HG03457 (cell line): ENCODE measurements around the gene ETNK2.

Experiments used
- ATAC-seq: cut with Tn5 transposase; IDR thresholded peaks from one replicate; pipeline ENCODE4 v1.9.1; 2021; ENCODE audit warnings: moderate number of reproducible peaks; ENCODE audit not compliant: unreplicated experiment

ETNK2 gene

DNA sequence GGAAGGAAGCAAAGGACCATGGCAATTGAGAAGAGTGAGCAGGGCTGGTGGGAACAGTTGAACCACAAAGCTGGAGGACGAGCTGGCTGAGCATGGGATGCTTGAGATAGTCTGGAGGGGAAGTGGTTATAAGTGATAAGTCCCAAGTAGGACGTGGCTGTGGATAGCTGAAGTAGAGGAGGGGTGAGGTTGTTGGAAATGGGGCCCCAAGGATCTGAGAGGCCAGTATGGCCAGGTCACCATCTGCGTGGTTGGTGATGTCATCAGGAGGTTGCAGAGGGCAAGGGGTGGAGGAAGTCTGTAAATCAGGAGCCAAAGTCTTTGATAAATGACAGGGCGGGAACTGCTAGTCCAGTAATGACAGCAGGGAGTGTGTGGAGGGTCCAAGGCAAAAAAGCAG is 25.3 kb upstream of the ETNK2 start:
- ATAC-seq: no peak

DNA sequence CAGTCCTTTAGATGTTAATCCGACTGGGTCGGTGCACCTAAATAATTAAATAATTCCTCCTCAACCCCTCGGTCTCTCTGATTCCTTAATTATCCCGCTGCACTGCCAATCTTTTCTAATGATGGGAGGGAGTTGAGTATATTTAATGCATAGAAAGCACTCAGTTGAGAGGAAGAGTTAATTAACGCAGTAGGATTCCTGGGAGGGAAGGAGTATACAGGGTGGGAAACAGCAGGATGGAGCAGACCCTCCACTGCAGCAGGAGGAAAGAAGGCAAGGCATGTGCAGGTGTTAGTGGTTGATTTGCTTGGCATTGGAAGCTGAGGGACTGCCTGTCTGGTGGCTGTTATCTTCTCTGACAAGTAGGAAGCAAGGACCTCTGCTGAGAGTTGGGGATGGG is 24.2 kb upstream of the ETNK2 start:
- no peak for ATAC-seq

DNA sequence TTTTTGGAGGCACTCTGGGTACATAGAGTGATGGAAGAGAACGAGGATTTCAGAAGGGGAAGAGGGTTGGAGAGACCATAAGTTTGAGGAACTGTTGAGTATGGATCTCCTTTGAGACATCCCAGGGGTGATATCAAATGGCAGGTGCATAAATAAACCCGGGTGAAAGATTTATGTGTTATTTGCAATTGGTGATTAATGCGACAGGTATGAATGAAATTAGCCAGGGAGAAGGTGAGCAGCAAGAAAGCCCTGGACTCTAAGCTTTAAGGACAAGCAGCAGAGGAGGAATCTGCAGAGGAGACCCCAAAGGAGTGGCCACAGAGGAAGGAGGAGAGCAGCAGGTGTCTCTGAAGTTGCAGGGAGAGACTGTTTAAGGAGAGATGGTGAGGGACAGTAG is 23.1 kb upstream of the ETNK2 start:
- no peak for ATAC-seq

DNA sequence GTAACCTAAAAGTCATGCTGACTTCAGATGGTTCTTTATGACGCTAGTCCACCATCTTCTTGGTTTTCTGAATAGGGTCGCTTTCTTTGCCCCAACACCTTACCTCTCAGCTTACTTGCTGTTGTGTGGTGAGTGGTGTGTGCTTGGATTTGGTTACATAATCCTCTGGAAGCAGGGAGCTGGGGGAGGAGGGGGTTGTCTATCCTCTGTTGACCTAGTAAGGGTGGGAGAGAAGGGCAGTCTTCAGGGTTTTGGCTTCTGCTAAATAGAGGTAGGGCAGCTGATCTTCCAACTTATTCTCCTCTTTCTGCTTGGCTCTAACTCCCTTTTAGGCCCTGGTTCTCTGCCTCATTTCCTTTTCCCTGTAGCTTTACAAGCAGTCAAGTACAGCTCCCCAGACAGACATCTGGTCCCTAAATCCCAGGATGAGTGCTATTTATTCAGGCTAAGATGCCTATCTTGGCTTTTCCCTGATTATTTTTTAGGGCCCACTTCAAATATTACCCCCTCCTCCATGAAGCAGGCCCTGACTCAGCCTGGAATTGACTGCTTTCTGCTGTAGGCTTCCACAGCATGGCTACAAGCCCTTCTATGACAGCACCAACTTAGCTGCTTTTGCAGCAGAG is 20.7 kb upstream of the ETNK2 start:
- ATAC-seq: no peak

DNA sequence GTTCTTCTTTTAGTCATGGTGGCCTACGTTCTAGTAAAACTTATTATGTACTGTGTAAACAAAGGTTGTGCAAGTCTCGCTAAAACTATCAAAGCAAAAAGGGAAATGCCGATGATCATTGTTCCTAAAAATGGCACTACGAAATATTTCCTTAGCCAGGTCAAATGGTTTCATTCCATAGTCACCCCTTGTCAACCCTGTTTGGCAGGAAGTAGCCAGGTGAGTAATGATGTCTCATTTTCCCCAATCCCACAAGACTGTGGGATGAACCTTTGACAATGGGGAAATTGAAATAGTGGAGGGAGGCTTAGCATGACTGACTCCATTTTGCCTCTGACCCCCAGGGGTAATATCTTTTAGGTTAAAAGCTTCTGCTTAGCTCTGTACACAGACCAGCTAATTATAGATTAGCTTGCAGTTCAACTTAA is 19.9 kb upstream of the ETNK2 start:
- no peak for ATAC-seq

DNA sequence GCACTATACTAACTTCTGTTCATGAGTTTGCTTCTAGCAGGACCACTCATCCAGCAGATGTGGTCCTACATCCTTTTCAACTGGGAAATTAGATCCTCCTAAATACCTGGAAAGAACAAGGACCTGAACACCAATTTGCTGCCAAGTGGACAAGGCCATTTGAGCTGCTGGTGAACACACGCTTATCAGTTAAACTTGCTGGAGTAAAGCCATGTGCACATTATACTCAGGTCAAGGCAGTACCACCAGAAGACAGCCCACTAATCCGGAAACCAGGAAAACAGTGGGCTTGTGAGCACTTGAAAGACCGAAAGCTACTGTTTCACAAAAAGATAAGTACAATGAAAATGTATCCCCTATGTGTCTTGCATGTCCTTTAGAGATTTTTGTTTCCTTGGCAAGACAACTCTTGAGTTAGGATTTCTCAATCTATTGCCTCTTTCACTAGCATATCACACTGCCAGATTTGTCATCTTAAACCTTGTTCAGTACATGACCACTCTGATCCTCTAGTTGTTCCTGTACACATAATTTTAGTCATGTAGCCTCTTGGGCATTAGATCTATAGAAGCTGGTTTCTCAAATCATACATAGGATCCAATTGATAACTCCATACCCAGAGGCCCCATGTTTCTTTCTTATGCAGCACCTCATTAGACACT is 18.8 kb upstream of the ETNK2 start:
- no peak for ATAC-seq

DNA sequence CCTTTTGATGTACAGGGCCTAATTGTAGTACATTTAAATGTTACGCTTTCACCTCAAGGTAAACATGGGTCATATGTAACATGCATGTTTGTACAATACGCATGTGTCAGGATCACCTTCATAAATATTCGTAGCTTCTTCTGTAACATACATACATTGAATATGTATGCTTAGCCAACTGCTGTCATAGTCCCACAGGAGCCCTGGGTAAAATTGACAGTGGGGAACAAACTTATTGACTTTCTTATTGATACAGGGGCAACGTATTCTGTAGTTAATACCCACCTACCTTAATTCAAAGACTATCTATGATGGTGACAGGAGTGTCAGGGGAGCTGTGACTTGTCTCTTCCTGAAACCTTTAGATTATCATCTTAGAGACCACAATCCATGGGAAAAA is 18.0 kb upstream of the ETNK2 start:
- ATAC-seq: no peak

DNA sequence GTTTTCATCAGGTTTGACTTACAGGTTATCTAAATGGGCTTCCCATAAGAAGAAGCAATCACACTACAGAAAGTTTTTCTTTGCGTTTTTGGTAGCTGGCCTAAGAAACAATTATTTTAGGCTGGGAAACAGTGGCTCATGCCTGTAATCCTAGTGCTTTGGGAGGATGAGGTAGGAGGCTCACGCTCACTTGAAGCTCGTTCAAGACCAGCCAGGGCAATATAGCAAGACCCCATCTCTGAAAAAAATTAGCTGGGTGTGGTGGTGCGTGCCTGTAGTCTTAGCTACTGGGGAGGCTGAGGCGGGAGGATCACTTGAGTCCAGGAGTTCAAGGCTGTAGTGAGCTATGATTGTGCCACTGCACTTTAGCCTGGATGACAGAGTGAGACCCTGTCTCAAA is 15.9 kb upstream of the ETNK2 start:
- ATAC-seq: no peak

DNA sequence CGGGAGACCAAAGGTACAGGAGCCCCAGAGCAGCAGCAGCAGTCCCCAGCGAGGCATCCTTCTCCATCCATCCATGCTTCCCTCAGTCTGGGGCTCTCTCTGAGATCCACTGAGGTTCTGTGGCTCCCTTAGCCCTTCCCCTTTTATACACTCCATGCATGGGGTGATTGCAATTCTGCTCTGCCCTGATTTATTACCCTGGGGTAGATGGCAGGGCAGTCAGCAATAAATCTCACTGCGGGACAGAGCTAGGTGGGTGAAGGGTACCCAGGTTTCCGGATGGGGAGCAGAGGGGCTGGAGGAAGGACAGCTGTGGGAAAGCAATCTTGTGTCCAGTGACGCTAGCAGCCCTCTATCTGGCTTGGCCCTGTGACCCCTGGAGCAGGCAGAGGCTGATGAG is 14.4 kb upstream of the ETNK2 start, which contains the start of gene REN:
Gene REN, minus strand, starts transcription at position 119 of the 400 bp plus-strand sequence. Its CDS starts 44 bp downstream, at position 75.
- no peak for ATAC-seq

DNA sequence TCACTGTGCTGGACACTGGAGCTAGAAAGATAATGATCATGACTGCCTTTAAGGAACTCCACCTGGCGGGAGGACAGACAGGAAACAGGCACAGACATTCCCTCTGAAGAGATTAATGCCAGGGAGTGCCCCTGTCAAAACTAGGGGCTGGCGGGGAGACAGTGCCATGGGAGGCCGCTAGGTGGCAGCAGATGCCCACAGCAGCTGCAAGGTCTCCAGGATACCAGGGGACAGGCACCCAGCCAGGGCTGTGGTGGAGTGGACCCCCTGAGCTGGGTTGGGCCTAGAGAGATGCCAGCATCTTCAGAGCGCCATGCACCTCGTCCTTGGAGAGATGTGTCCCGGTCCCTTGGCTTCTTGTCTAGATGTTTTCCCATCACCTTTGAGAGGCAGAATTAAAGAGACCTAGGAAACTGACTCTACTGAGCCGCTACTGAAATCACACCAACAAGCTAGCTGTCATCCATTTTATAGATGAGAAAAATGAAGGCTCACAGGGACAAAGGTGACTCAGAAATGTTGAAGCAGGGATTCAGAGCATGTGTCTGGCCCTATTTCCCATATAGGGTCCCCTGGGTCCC is 10.7 kb upstream of the ETNK2 start:
- no peak for ATAC-seq

DNA sequence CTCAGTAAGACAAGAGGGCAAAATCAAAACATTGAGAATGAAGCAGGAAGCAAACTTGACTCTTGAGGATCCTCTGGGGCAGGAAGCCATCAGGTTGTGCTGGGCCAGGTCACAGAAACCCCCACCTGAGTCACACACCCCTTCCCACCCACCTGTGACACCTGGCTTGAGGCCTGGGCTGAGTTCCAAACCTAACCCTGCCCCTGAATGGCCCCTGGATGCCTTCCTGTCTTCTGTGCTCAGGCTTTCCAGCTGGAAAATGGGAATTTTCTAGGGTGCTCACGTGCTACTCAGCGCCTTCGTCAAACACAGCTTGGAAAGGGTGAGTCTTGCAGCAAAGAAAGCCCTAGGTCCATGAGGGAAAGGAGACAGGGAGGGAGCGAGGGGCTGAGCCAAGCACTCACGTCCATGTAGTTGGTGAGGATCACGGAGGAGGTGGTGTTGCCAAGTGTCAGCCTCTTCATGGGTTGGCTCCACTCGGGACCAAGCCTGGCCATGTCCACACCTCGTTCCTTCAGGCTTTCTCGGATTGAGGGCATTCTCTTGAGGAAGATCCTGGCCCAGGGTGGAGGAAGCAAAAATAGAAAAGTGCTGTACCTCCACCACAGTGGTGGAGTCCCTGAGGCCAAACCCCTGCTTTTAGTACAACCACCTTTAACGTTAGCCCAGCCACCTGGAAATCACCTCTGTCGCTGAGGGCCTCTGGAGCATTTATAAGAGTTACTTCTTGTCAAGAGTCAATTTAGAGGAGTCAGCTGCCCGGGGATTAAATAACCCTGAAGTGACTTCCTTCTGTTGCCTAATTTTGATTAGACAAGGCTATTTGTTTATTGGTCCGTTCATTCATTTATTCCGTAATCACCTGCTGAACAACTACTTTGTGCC is 10.0 kb upstream of the ETNK2 start:
- ATAC-seq: no peak

DNA sequence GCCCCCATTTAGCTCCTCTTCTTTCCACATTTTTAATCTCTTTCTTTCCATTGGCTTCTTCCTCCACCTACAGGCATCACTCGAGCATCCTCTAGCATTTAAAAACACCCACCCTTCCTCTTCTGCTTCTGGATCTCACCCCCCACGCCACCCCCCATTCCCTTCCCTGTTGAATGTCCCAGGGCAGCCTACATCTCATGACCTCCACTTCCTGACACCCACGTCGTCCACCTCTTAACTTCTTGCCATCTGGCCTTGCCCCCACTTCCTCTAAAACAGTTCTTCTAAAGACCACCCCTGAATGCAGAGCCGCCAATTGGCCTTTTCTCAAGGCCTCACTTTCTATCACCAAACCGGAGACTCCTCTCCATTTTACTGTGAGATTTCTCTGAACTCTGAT is 6.1 kb upstream of the ETNK2 start:
- no peak for ATAC-seq

DNA sequence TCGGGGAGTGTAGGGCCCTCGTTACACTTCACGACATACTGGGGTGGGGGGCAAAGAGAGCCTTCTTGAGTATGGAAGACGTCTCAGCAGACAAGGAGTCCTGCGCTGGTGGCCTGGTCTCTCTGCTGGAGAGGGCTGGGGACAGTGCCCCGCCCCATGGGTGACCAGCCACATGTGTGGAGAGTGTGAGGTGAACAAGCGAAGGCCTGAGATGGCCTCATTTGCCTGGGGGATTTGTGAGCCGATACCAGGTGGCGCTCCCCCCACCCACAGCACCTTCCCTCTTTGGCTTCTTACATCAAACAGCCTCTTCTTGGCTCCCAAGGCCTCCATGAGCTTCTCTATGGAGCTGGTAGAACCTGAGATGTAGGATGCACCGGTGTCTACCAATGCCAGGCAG is 4.0 kb upstream of the ETNK2 start:
- ATAC-seq: no peak

DNA sequence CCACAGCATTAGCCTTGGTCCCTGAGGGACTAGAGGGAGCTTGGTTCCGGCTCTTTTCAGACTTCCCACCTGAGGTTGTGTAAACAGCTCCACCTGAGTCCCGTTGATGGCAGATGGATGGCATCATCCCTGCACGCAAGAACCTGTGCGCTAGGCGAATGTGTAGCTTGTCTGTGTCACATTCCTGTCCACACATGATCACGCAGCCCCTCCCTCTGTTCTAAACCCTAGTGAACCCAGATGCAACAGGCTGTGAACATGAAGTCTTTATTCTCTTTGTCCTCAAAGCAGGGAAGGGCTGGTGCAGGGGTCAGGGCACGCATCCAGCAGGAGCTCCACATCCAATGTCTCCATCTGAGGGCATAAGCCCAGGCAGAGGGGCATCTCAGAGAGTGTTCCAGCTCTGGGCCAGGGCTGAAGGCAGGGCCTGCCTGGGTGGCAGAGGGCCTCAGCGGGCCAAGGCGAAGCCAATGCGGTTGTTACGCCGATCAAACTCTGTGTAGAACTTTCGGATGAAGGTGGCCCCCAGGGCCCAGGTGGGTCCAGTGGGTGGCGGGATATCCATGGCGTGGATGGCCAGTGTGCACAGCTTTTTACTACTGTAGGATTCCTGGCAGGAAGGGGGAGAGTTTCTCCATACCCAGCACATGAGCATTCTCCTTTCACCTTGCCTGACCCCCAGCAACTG is 2.9 kb upstream of the ETNK2 start:
- no peak for ATAC-seq

DNA sequence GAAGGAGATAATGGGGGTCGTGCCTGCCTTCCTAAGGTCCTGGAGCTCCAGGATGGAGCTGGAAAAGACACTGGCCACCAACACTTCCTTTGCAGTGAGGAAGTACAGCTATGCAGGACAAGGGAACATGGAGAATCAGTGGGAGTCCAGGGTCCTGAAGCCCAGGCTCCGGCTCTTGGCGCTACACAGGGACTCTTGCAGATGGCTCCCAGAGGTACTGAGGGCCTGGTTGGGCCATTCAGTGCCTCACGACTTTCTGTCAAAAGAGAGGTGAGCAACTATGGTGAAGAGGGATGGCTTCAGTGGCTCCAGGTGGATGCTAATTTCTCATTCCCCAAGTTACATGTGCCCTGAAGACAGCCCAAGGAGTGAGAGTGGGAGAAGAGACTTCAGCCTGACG is 1.8 kb upstream of the ETNK2 start:
- no peak for ATAC-seq

DNA sequence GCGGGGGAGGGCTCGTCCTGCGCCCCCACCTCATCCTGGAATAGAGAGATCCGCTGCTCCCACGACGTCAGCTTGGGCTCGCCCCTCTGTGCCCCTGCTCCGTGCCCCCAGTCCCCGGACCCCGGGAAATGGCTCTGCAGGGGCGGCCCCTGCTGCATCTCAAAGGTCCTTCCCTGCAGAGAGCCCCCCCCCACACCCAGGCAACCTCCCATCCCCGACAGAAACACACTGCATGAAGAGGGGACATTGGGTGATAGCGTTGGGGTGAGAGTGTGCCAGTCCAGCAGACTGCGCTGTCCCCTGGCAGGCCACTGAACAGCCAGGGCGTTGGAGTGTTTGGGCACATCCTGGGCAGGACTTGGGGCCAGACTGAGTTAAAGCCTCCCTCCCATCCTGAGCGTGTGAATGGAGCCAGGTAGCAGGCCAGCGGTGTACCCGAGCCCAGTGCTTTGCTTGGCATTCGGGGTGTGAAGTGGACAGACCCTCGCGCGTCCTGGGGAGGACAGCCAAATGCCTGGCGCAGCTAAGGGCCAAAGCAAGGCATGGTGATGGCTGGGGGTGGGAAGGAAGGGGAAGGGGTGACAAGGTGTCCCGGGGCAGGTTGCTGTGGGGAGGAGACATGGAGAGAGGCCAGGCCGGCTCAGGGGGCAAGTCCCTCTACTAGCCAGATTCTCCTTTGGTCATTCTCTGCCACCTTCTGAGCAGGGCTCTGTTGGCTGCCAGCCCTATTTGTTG is 633 bp upstream of the ETNK2 start:
- no peak for ATAC-seq

DNA sequence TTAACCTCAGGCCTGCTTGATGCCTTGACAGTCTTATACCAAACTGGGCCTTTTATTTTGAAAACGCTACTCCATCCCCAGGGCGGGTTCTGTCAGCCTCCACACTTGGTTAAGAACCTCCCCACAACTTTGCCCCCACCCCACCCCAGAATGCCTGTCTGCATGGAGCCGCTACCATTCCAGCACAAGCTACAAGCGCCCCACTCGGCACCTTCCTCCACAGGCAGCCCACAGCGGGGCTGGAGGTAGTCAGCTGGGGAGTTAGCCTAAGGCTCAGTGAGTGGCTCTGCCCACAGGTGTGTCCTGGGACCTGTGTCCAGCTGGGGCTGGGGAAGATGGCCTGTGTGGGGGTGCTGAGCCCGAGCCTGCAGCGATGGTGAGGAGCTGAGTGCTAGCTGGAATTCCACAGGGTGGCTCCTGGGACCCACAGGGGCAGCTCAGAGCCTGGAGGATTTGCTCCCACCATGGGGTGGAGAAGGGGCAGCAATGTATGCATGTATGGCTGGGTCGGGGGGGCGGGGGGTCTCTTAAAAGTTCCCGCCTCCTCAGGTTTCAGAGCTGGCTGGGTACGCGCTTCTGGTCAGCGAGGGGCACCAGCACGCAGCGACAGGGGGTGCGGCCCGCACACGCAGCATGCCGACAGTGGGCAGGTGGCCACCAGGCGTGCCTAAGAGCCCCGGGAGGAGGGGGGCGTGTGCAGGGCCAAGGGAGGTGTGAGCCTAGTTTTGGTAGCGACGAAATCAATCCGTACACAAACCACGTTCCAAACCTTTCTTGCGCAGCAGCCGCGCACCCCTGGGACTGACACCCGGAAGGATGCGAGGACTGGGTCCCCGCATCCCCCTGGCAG is 917 bp downstream of the ETNK2 start:
- ATAC-seq: no peak

DNA sequence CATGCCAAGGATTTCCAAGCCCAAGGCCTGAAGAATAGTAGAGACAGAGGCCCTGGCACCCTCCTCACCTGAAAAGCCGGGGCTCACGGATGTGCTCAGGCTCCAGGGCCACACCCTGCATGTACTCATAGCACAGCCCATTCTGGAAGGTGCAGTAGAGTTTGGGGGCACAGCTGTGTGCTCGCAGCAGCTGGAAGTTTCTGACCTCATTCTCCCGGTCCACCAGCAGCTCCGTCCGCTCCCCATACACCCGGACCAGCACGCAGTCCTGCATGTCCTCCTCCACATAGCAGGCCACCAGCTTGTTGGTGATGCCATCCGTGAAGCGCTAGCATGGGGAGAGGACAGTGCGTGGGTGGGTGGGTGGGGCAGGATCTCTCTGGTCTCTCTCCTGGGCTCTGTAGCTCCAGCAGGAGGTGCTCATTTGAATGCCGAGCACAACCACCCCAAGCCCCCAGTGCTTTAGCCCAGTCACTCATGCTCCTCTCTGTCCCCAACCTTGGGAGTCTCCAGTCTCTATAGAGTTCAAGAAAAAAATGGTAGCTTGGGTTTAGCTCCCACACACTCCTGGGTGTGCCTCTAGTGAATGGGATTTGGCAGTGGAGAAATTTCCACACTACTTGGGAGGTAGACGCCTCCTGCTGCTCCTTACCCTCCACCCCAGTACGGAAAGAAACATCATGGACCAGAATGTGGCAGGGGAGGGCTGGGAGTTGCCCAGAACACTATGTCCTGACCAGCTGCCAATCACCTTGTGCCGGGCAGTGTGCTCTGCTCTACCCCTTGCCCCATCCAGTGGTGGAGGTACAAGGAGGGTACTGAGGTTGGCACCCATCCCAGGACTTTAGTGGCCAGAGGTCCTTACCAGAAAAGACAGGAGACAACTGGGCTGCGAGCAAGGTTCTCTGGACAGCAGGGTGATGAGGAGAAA is 1.9 kb downstream of the ETNK2 start:
- ATAC-seq: no peak
